Bronchial epithelial cell (primary cell): Measurements from ENCODE around the gene DALRD3. TPM values are rescaled to one million over a fixed set of nuclear protein-coding genes. Genes with fewer than 3 reads are reported as not detected.

Experiments
- DNase-seq: peaks from one replicate; pipeline ENCODE4 v3.0.0-alpha.2; 2010; ENCODE audit warnings: low read depth
- FAIRE-seq: peaks from 2 replicates; lab custom pipeline; 2011; peaks lifted over from hg19 to GRCh38; lab: Jason Lieb, UNC
- H3K27me3 ChIP-seq: 2 replicates; pipeline ENCODE4 v1.5.1; 2011; ENCODE audit warnings: low read length; ENCODE audit not compliant: control insufficient read depth, insufficient read depth
- H3K36me3 ChIP-seq: 2 replicates; pipeline ENCODE4 v1.5.1; 2011; ENCODE audit warnings: low read length; ENCODE audit not compliant: control insufficient read depth, insufficient read depth
- H3K4me3 ChIP-seq: 2 replicates; pipeline ENCODE4 v1.5.1; 2011; ENCODE audit warnings: mild to moderate bottlenecking, low read depth, low read length, control low read depth
- CTCF ChIP-seq: IDR thresholded peaks from 2 replicates; pipeline ENCODE4 v1.5.1; 2011; ENCODE audit warnings: mild to moderate bottlenecking, moderate library complexity, low read length, control low read depth, inconsistent platforms; ENCODE audit not compliant: insufficient read depth, severe bottlenecking
- total RNA-seq: library from RNA; depleted of rRNA; stranded (reverse); fragments of >200 nt; gene quantifications from 2 replicates; pipeline ENCODE4 v1.2.1, GENCODE V29; 2014

DALRD3 gene
- total RNA-seq, 1 donor from 2014 or later = 44.0 TPM

GRCh38 chr3:48991851-48992545 is 26.4 kb downstream of the DALRD3 start:
- Histone ChIP-seq H3K36me3 (no peaks in the 10 kb centered on the region), H3K4me3 (no peak overlapping the region), H3K27me3 (no peaks in the 10 kb centered on the region)
- FAIRE-seq (no peak), DNase-seq (peak; percentile 51)
- TF ChIP-seq CTCF = no peak

GRCh38 chr3:48990636-48991469 is 27.5 kb downstream of the DALRD3 start:
- DNase-seq = no peak
- H3K27me3 ChIP-seq = no peaks in the 10 kb centered on the region
- no peak for FAIRE-seq
- H3K4me3 ChIP-seq = peak overlapping the region; percentile 79
- no peak for TF ChIP-seq CTCF
- H3K36me3 ChIP-seq = no peaks in the 10 kb centered on the region

GRCh38 chr3:48989796-48990635 is 28.4 kb downstream of the DALRD3 start, which contains the start of gene P4HTM:
P4HTM (plus strand) TSS chr3:48990241; CDS start chr3:48990257, 16 bp downstream.
- FAIRE-seq = no peak

GRCh38 chr3:48989126-48989795 is 29.1 kb downstream of the DALRD3 start:
- FAIRE-seq (no peak), DNase-seq (no peak)
- no peak for TF ChIP-seq CTCF
- H3K36me3 ChIP-seq = peaks cover 1% of the 10 kb centered on the region
- no peaks in the 10 kb centered on the region for H3K27me3 ChIP-seq
- H3K4me3 ChIP-seq = peak overlapping the region; percentile 79

More at GRCh38 chr3:48989796-48990635, 28.4 kb downstream of the DALRD3 start, which contains the start of gene P4HTM:
- H3K4me3 ChIP-seq = peak within 1 kb of the TSS; percentile 79
- peaks cover 1% of the 10 kb centered on the region for H3K36me3 ChIP-seq
- DNase-seq = peak; percentile 63
- H3K27me3 ChIP-seq = no peaks in the 10 kb centered on the region
- TF ChIP-seq CTCF = peak; percentile 42

GRCh38 chr3:48985831-48986376 is 32.5 kb downstream of the DALRD3 start:
- no peaks in the 10 kb centered on the region for H3K27me3 ChIP-seq
- peaks cover 11% of the 10 kb centered on the region for H3K36me3 ChIP-seq
- H3K4me3 ChIP-seq = no peak overlapping the region
- no peak for FAIRE-seq
- no peak for DNase-seq
- no peak for TF ChIP-seq CTCF
